Vagina (tissue), 2 donors: ENCODE measurements around the gene S100A8.

Experiments used
- POLR2A ChIP-seq, 2 donors: fragments of 450-650 bp; IDR thresholded peaks; one replicate each; pipeline ENCODE4 v1.6.1; 2017; ENCODE audit warnings: antibody characterized with exemption in 2 of 2, mild to moderate bottlenecking in 2 of 2, moderate library complexity in 2 of 2
- POLR2AphosphoS5 ChIP-seq, 2 donors: sonication (generic); formaldehyde crosslinking; IDR thresholded peaks; one replicate each; pipeline ENCODE4 v1.9.0; 2017; ENCODE audit warnings: antibody characterized with exemption in 2 of 2, mild to moderate bottlenecking in 2 of 2, low read depth in 1 of 2; ENCODE audit not compliant: insufficient read depth in 1 of 2
- TF ChIP-seq, protein P1 (sequence below), 3 experiments: fragments of 450-650 bp in 2 of 3; fragments of 200-600 bp in 1 of 3; sonication (generic) in 1 of 3; IDR thresholded peaks; one replicate each; pipeline ENCODE4 v1.5.1; 2017 to 2019; ENCODE audit warnings: antibody characterized with exemption in 3 of 3, mild to moderate bottlenecking in 2 of 3, moderate library complexity in 2 of 3

GRCh38 chr1:153374071-153374470, 16.8 kb downstream of the S100A8 start:
- TF ChIP-seq POLR2A (IDR thresholded peaks at IDR 0.05) = no peak
- TF ChIP-seq, protein P1, sequence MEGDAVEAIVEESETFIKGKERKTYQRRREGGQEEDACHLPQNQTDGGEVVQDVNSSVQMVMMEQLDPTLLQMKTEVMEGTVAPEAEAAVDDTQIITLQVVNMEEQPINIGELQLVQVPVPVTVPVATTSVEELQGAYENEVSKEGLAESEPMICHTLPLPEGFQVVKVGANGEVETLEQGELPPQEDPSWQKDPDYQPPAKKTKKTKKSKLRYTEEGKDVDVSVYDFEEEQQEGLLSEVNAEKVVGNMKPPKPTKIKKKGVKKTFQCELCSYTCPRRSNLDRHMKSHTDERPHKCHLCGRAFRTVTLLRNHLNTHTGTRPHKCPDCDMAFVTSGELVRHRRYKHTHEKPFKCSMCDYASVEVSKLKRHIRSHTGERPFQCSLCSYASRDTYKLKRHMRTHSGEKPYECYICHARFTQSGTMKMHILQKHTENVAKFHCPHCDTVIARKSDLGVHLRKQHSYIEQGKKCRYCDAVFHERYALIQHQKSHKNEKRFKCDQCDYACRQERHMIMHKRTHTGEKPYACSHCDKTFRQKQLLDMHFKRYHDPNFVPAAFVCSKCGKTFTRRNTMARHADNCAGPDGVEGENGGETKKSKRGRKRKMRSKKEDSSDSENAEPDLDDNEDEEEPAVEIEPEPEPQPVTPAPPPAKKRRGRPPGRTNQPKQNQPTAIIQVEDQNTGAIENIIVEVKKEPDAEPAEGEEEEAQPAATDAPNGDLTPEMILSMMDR (IDR thresholded peaks at IDR 0.05) = no peak
- TF ChIP-seq POLR2AphosphoS5 (IDR thresholded peaks at IDR 0.05; ENCODE audit: insufficient read depth in 1 of 2, low read depth in 1 of 2) = no peak
